Daoy (cell line): ENCODE results near the gene SEC61A1. TPM values are rescaled to one million over a fixed set of nuclear protein-coding genes. Genes with fewer than 3 reads are reported as not detected.

ENCODE experiments used
- DNase-seq: peaks from one replicate; pipeline ENCODE4 v3.0.0-alpha.2; 2015; ENCODE audit warnings: low read depth
- total RNA-seq: library from RNA; depleted of rRNA; stranded (reverse); fragments of >200 nt; shearing (Covaris generic); gene quantifications from 2 replicates; pipeline ENCODE4 v1.2.3, GENCODE V29; 2014

The SEC61A1 gene
- total RNA-seq, 1 experiment from 2014 or later, result 235 TPM

GRCh38 chr3:128060473-128061381, 8.5 kb downstream of the SEC61A1 start:
- DNase-seq, result peak; percentile 64

DNA sequence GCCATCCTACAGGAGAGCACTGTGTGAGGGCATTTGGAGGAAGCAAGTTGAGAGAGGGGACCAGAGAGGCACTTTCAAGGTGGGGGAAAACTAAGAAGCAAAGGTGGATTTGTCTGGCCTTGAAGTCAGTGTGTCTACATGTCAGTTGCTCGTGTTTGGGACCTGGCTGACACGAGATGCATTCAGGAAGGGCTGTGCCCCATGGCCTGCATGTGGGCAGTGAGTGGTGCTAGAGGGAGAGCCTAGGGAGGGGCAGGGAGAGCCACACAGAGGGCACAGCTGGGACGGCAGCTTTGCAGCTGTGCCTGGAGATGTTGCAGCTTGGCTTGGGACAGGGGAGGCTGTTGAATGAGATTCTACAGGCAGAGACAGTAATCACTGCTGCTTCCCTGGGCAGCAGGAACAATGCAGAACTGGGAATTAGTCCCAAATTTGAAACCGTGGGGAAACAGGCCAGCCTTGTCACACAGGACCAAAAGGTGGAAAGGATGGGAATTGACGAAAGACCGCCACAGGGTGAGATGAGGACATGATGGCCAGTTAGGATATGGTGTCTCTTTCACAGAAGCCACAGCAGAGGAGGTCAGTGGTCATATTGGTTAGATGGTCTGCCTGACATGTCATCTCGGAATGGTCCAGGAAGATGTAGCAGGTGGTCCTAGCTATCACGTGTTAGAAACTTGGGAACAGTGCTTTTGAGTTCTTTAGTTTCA, 10.0 kb downstream of the SEC61A1 start:
- no peak for DNase-seq

DNA sequence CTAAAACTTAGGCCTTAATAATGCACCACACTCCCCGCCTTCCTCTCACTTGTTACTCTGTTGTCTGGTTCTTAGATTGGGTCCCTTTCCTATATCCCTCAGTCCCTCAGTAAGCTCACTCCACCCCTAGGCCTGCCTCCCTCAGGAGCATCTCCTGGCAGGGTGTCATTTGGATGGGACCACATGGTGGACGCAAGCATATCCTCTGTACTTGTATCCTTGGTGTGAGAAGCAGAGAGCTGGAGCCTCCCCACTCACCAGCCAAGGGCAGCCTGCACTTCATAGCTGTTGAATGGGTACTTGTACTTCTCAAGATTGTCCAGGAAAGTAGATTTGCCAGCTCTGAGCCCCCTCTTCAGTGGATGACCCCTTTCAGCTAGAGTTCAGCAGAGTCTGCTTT, 11.6 kb downstream of the SEC61A1 start:
- DNase-seq, result no peak

DNA sequence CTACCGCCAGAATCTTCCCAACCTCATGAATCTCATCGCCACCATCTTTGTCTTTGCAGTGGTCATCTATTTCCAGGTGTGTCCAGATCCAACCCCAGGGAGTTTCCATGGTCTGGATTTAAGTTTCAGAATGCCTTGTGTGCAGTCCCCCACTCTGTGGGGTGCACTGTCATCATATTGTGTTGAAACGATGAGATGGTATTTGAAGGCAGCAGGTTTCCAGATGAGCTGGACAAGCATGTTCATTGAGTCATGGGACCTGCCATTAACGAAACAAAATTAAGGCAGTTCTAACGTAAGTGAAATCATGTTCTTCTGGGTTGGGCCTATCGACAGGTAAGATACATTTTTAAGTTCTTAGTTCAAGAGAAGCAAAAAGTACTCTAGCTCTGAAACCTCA, 12.7 kb downstream of the SEC61A1 start:
- no peak for DNase-seq

- no peak for DNase-seq
Observed at GRCh38 chr3:128066114-128066513, 13.9 kb downstream of the SEC61A1 start.

DNA sequence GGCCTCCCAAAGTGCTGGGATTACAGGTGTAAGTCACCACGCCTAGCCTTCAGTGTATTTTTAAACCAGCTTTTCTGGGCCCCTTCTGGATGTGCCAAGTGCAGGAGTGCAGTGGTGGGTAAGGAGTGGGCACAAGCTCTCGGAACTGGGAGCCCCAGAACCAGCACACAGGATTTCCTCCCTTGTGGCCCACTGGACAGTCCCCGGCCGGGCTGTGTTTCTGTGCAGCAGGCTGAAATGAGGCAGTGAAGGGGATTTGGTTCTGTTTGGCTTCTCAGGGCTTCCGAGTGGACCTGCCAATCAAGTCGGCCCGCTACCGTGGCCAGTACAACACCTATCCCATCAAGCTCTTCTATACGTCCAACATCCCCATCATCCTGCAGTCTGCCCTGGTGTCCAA, 14.4 kb downstream of the SEC61A1 start:
- no peak for DNase-seq

DNA sequence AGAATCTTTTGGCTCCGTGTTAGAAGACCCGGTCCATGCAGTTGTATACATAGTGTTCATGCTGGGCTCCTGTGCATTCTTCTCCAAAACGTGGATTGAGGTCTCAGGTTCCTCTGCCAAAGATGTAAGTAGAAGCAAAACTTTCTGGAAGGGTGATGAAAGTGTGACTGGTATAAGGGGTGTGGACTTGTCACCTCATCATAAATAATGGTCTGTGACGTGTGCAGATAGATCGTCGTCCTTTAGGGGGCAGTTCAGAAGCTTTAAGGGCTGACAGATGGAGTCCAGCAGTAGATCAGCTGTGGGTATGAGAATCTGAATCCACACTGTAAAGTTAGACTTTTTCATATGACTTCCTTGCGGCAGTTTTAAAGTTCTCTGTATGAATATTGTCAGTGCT, 15.3 kb downstream of the SEC61A1 start:
- DNase-seq, result no peak

DNA sequence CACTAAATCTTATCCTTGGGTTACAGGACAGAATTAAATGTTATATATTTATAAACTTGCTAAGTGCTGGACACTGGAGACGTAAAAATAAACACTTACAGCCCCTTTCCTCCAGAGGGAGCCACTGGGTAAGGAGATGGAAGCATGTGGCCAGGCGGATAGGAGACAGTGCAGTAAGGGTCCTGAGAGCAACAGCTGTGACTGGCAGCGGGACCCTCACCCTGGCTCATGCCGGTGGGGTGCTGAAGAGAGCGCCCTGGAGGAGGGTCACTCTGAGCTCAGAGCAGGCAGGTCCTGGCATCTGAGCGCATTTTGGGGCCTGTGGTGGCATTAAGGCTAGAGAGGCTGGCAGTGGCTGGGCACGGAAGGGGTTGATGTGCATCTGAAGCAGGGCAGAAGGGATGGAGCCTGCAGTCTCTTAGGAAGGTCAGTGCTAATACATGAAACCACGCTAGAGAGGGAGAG, 16.0 kb downstream of the SEC61A1 start:
- DNase-seq, result peak; percentile 47

- DNase-seq, result no peak
Observed at GRCh38 chr3:128069271-128069670, 17.0 kb downstream of the SEC61A1 start.

DNA sequence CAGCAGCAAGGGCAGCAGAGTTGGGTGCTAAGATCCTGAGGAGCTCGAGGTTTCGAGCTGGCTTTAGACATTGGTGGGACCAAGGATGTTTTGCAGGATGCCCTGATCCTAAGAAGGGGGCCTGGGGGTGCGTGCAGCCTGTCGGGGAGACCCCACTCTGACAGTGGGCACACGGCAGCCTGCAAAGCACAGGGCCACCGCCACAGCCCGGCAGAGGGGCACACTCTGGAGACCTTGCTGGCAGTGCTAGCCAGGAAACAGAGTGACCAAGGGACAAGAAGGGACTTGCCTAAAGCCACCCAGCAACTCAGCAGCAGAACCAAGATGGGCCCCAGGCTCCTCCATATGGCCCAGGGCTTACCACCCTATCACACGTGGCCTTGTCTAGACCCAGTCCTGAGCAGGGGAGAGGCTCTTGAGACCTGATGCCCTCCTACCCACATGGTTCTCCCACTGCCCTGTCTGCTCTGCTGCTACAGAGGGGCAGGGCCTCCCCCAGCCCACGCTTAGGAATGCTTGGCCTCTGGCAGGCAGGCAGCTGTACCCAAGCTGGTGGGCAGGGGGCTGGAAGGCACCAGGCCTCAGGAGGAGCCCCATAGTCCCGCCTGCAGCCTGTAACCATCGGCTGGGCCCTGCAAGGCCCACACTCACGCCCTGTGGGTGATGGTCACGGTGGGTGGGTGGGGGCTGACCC, 18.8 kb downstream of the SEC61A1 start:
- no peak for DNase-seq

GRCh38 chr3:128071771-128072453, 19.7 kb downstream of the SEC61A1 start:
- no peak for DNase-seq

DNA sequence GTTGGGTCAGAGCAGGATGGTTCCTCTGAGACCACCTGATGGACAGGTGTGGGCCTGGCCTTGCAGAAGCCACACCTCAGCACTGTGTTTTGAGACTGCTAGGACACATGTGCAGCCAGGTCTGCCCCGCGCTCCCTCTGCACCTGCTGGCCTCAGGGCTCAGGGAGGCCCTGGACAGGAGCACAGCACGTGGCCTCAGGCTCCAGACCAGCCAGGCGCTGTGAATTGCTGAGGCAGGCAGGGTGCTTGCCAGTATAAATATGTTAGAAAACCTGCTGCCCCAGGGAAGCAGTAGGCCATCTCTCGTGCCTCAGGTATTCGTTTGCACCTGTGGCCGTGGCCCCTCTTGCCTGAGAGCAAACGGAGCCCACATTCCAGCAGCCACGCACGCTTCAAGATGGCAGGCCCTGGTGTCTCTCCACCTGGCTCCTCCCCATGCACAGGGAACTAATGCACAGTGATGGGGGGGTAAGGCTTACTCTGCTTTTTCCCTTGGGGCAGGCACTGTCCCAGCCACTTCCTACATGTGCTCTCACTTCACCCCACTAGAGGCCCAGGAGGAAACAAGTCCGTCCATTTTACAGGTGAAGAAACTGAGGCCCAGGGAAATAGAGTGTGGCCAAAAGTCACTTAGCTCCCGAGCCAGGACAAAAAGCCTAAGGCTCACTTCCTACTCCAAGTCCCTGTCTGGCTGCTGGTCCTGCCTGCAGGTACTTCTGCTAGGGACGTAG, 20.4 kb downstream of the SEC61A1 start:
- no peak for DNase-seq

DNA sequence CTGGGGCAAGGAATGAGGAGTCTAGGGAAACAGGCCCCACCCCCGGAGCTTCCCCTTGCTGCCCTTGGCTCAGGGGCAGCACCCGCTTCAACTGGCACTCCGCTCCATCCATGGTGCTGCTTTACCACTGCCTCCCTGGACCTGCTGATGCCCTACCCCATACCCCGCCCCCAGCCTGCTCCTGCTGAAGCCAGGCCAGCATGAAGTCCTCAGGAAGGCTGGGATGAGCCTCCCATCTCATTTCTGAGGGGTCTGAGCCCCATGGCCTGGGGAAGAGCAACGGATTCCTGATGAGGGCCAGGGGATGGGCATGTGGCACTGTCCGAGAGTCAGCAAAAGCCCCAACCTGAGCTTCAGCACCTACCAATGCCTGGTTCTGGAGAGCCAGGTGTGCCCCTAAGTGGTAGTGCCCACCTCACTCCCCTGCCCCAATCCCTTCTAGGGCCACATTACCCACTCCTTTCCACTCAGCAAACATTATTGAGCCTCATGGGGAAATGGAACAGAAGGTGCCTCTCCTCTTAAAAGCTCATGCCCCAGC, 21.0 kb downstream of the SEC61A1 start:
- DNase-seq, result no peak

DNA sequence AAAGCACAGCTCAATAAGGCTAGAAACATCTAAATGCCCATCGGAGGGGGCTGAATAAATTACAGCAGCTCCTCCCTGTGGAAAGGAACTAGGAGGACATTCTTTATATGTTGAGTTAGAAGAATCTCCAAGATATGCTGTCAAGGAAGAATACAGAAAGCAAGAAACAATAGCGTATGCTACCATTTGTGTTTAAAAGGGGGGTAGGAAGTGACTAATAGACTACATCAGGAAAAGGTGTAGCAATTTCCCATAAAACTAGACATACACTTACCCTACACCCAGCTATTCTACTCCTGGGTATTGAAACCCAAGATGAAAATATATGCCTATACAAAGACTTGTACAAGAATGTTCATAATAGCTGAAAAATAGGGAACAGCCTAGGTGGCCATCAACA, 21.6 kb downstream of the SEC61A1 start:
- DNase-seq, result no peak

GRCh38 chr3:128074851-128075521, 22.7 kb downstream of the SEC61A1 start:
- DNase-seq, result no peak

DNA sequence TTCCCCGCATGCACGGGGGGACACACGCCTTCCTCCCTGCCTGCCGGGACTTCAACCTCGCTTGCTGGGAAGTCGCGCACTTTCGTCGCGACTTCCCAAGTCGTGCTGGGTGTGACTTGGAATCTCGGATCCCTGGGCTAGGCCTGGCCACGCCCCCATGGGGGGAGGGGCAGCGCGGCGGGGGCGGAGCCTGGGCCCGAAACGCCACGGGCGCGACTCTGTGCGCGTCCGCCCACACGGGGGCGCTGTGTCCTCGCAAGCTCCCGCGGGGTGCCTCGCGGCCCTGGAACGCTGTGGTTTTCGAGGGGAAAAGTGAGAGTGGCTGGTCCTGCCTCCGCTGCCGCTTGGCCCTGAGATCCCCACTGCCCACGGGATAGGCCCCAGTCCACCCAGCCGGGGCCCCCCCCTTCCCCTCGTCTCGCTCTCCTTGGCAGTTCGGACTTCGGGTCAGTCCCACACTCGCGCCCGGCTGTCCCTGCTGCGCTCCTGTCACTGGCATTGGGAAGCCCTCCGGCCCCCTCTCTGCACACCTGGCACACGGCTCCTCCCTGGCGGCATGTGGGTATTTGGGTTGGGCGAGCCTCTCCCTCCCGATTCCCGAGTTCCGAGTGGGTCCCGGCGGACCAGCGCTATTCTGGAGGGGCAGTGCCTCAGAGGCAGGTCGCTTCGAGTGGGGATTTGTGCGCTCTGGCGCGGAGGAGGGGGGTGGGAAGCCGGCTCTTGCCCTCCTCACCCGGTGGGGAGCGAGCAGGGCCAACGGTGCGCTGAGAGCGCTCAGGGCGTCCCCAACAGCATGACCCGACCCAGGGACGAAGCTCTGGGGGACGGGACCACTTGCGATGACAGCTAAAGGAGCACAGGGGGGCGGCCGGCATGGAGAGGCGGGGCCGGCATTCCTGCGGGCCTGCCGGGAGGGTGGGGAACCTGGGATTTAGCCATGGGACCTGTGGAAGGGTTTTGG, 23.6 kb downstream of the SEC61A1 start:
- DNase-seq, result peak; percentile 87

DNA sequence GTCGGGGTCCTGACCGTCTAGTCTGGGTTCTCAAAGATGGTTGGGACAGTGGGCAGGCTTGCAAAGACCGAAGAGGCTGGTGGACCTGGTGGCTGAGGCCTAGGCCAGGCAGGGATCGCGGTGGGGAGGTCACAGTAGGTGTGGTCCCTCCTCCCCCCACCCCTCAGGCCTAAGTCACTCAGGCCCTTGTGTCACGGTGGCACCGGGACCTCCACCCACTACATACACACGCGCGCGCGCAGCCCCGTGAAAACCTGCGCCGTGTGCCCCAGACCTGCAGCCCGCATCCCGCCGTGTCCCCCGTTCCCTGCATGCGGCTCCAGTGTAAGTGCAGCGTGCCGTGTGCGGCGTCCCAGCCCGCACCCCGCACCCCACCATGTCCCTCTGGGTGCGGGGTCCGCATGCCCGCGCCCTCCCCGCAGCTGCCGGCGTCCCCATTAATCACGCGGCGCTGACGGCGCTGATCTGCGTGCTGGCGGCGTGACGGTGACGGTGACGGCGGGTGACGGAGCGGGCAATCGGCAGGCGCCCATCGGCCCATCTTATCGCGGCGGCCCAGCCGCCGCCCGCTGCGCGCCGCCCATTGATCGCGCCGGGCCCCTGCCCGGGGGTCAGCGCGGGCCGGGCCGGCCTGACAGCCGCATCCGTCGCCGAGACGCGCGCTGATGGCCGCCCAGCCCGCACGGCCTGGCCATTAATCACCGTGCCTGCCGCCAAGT, 24.4 kb downstream of the SEC61A1 start:
- no peak for DNase-seq

DNA sequence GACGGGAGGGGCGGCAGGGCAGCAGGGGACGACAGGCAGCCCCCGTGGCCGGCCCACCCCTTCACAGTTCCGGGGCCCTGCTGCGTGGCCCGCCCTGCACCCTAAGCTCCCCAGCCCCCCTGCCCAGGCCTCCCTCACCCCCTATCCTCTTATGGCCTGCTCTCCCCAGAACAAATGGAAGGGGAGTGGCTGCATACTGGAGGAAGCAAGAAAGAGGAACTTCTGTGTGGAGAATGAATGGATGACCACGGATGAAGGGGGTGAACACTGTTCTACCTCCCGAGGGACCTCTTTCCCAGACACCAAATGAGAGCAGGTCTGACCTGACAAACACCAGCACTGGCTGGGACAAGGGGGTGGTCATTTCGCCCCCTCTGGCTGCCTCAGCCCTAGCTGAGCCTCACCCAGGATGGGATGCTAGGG, 25.0 kb downstream of the SEC61A1 start:
- DNase-seq, result no peak
